A549 (cell line): Measurements from ENCODE around the gene AGAP3.

ENCODE experiments used
- CHD2 ChIP-seq: fragments of 150-350 bp; IDR thresholded peaks from 2 replicates; pipeline ENCODE4 v1.6.1; 2014; ENCODE audit warnings: low read length; ENCODE audit not compliant: partially characterized antibody
- TF ChIP-seq, protein P1 (sequence below): IDR thresholded peaks from 2 replicates; pipeline ENCODE4 v1.6.1; 2012
- TF ChIP-seq, protein P2 (sequence below): fragments of 150-350 bp; IDR thresholded peaks from 2 replicates; pipeline ENCODE4 v1.6.1; 2014; ENCODE audit warnings: low read depth, mild to moderate bottlenecking, low read length
- TF ChIP-seq, protein P3 (sequence below): fragments of 200-600 bp; sonication (generic); IDR thresholded peaks from 2 replicates; pipeline ENCODE4 v1.6.1; 2016; ENCODE audit warnings: antibody characterized with exemption, mild to moderate bottlenecking, moderate library complexity

DNA sequence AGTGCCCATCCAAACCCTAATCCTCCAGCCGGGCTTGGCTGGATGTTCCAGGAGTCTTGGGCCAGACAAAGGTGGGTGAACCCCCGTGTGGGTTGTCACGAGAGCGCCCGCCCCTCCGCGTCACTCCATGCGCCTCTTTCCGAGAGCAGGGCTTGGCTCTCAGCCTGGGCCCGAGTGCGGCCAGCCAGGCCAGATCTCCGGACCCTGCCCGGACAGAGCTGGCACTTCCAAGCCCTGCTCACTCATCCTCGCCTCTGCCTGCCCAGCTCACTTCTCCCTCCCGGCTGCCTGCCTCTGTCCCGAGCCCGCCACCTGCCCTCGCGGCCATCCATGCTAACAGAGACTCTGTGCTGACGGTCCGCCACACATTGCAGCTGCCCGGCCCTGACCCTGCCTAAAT lies 34.6 kb downstream of the AGAP3 start:
- TF ChIP-seq, protein P1, sequence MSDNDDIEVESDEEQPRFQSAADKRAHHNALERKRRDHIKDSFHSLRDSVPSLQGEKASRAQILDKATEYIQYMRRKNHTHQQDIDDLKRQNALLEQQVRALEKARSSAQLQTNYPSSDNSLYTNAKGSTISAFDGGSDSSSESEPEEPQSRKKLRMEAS, result no peak
- no peak for TF ChIP-seq CHD2
- TF ChIP-seq, protein P2, sequence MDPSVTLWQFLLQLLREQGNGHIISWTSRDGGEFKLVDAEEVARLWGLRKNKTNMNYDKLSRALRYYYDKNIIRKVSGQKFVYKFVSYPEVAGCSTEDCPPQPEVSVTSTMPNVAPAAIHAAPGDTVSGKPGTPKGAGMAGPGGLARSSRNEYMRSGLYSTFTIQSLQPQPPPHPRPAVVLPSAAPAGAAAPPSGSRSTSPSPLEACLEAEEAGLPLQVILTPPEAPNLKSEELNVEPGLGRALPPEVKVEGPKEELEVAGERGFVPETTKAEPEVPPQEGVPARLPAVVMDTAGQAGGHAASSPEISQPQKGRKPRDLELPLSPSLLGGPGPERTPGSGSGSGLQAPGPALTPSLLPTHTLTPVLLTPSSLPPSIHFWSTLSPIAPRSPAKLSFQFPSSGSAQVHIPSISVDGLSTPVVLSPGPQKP, result no peak
- TF ChIP-seq, protein P3, sequence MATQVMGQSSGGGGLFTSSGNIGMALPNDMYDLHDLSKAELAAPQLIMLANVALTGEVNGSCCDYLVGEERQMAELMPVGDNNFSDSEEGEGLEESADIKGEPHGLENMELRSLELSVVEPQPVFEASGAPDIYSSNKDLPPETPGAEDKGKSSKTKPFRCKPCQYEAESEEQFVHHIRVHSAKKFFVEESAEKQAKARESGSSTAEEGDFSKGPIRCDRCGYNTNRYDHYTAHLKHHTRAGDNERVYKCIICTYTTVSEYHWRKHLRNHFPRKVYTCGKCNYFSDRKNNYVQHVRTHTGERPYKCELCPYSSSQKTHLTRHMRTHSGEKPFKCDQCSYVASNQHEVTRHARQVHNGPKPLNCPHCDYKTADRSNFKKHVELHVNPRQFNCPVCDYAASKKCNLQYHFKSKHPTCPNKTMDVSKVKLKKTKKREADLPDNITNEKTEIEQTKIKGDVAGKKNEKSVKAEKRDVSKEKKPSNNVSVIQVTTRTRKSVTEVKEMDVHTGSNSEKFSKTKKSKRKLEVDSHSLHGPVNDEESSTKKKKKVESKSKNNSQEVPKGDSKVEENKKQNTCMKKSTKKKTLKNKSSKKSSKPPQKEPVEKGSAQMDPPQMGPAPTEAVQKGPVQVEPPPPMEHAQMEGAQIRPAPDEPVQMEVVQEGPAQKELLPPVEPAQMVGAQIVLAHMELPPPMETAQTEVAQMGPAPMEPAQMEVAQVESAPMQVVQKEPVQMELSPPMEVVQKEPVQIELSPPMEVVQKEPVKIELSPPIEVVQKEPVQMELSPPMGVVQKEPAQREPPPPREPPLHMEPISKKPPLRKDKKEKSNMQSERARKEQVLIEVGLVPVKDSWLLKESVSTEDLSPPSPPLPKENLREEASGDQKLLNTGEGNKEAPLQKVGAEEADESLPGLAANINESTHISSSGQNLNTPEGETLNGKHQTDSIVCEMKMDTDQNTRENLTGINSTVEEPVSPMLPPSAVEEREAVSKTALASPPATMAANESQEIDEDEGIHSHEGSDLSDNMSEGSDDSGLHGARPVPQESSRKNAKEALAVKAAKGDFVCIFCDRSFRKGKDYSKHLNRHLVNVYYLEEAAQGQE, result no peak
